ENCODE results near the gene SPDYE8. TPM values are rescaled to one million over a fixed set of nuclear protein-coding genes. Genes with fewer than 3 reads are reported as not detected.
"Not testable (repeated sequence)": the region's sequence is repeated elsewhere in the genome, so short reads cannot be mapped to it uniquely, and the experiment has no call there.

The SPDYE8 gene
- total RNA-seq, 1 experiment from 2014 or later, result not detected

DNA sequence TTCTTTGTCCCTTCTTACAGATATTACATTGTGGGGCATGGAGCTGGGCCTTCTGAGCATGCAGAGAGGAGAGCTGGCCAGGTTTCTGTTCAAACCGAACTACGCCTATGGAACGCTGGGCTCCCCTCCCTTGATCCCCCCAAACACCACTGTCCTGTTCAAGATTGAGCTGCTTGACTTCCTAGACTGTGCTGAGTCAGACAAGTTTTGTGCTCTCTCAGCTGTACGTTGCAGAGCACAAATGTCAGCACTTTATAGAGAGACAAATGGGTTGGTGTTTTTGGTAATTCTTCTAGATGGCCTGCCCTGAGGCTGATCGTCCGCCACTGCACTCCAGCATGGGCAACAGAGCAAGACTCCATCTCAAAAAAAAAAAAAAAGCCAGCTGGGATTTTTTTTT lies 58.1 kb downstream of the SPDYE8 start:
- H3K27ac ChIP-seq (ENCODE audit: low read length); intact Hi-C loops (cut with micrococcal nuclease; ENCODE audit: unreplicated experiment); H3K4me1 ChIP-seq (ENCODE audit: control insufficient read depth, insufficient read depth, low read length); DNase-seq (ENCODE audit: low read depth, low spot score); CTCF ChIA-PET; BruUV-seq (replicated peaks); in situ Hi-C loops (cut with HindIII; ENCODE audit: low pct_unique_long_range_greater_than_20kb, low sequenced_read_pairs); H3K36me3 ChIP-seq (ENCODE audit: control insufficient read depth, insufficient read depth, low read length); H3K27me3 ChIP-seq (ENCODE audit: control insufficient read depth, insufficient read depth, low read length); H3K9me3 ChIP-seq (ENCODE audit: control insufficient read depth, insufficient read depth, low read depth, low read length); POLR2A ChIA-PET; H3K4me3 ChIP-seq (ENCODE audit: low read depth in 2 of 2, low read length in 2 of 2): not testable (repeated sequence)
- 0 out of 2 replicates have a peak, but pooled peaks have one; percentile 6 for ATAC-seq

Other genes with a start within 250 kb of the SPDYE8 start
- gene TYW1B, start 201.6 kb downstream of the SPDYE8 start, total RNA-seq (2021; ENCODE audit: unreplicated experiment), result 2.3 TPM
- 62.4 TPM for gene POM121, start 104.7 kb downstream of the SPDYE8 start, total RNA-seq (2021; ENCODE audit: unreplicated experiment)
- 0.46 TPM for gene TRIM74, start 60.3 kb downstream of the SPDYE8 start, total RNA-seq (2021; ENCODE audit: unreplicated experiment)
- gene SPDYE11, start 28.1 kb upstream of the SPDYE8 start, total RNA-seq (2021; ENCODE audit: unreplicated experiment), result not detected
- not detected for gene SPDYE9, start 56.3 kb upstream of the SPDYE8 start, total RNA-seq (2021; ENCODE audit: unreplicated experiment)

All from Panc1 (cell line).